Spinal cord (tissue), 10 donors: ENCODE results near the gene GNPTG. TPM values are rescaled to one million over a fixed set of nuclear protein-coding genes. Genes with fewer than 3 reads are reported as not detected.

Experiments
- DNase-seq, 6 donors: peaks; one replicate each; pipeline versions ENCODE4 v3.0.0 to v3.0.0-alpha.2; 2013 to 2015; ENCODE audit warnings: low spot score in 6 of 6, low read depth in 4 of 6
- H3K27ac ChIP-seq: one replicate; pipeline ENCODE4 v1.5.1; 2013; ENCODE audit warnings: low read depth, low read length, control low read depth
- H3K27me3 ChIP-seq: one replicate; pipeline ENCODE4 v1.6.1; 2013; ENCODE audit warnings: low read length; ENCODE audit not compliant: control insufficient read depth, insufficient read depth
- H3K36me3 ChIP-seq: one replicate; pipeline ENCODE4 v1.6.1; 2013; ENCODE audit warnings: low read length; ENCODE audit not compliant: control insufficient read depth, insufficient read depth
- H3K4me1 ChIP-seq: one replicate; pipeline ENCODE4 v1.6.1; 2013; ENCODE audit warnings: low read length; ENCODE audit not compliant: control insufficient read depth, insufficient read depth
- H3K4me3 ChIP-seq: one replicate; pipeline ENCODE4 v1.5.1; 2013; ENCODE audit warnings: low read depth, low read length, control low read depth
- H3K9me3 ChIP-seq: one replicate; pipeline ENCODE4 v1.6.1; 2013; ENCODE audit warnings: low read length; ENCODE audit not compliant: control insufficient read depth, insufficient read depth
- WGBS: methylation state at CpG from one replicate; pipeline ENCODE4 v1.1.5; 2013; ENCODE audit warnings: missing lambda C conversion rate; ENCODE audit not compliant: insufficient coverage; 5-methylcytosine and 5-hydroxymethylcytosine counted together
- polyA plus RNA-seq, 2 donors: library from polyadenylated mRNA; unstranded; fragments of 120-200 nt; gene quantifications; one replicate each; pipeline ENCODE4 v1.2.1, GENCODE V29; 2013; ENCODE audit not compliant: insufficient read length in 2 of 2
- total RNA-seq, 2 donors: library from RNA; depleted of rRNA in 1 of 2; stranded (reverse); fragments of 120-200 nt in 1 of 2; fragments of >200 nt in 1 of 2; gene quantifications; one replicate each; pipeline versions ENCODE4 v1.2.3 to v1.2.4, GENCODE V29; 2013 to 2014
- donor health status: healthy.

Gene GNPTG
- total and polyA plus RNA-seq, 4 donors: 33.5 to 127 (median 89.1) TPM

DNA sequence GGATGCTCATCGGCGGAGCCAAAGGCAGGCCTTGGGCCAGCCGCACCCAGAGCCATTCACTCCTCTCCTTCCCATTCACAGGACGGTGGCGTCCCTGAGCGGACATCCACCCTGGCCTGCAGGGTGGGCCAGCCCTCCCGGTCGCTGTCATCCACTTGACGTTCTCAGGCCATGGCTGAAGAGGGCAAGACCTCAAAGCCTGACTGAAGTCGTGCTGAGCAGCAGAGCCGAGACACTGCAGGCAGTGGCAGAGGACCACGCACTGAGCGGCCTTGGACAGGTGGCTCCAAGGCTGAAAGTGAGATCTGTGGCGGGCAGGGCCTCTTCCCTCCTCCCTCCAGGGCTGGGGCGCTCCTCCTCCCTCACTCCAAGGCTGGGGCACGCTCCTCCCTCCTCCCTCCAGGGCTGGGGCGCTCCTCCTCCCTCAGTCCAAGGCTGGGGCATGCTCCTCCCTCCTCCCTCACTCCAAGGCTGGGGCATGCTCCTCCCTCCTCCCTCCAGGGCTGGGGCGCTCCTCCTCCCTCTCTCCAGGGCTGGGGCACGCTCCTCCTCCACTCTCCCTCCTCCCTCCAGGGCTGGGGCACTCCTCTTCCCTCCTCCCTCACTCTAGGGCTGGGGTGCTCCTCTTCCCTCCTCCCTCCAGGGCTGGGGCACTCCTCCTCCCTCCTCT is 24.1 kb downstream of the GNPTG start:
- 89% methylated on average over 19 of the region's 19 CpGs for WGBS

DNA sequence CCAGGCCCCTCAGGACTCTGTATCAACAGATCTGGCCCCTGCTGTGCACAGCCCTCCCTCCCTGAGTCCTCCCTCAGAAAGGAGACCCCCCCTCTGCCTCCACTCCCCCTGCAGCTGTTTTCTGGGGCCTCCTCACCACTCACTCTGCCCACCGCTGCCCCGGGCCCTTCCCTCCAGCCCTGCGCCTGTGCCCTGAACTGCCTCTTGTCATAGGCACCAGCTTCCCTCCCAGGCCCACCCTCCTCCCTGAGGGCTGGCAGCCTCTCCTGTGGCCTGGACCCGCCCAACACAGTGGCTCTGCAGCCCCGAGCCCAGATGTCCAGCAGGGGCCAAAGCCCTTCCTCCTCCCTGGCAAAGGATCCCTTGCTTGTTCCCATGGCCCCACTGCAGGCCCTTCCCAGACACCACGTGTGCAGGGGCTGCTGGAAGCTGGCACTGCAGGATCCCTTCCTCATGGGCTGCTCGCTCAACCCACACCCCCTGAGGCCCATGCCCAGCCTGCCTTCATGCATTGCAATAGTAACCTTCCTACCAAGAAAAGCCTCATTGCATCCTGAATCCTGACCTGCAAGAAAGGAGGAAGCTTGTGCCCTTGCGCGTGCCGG is 25.8 kb downstream of the GNPTG start:
- Histone ChIP-seq H3K27me3 (no peaks in the 10 kb centered on the region), H3K4me3 (no peak overlapping the region), H3K27ac (no peak overlapping the region), H3K4me1 (peaks cover 27% of the 10 kb centered on the region), H3K9me3 (no peaks in the 10 kb centered on the region), H3K36me3 (peaks cover 70% of the 10 kb centered on the region)
- WGBS: 81% methylated on average over 10 of the region's 10 CpGs
- DNase-seq: peak in 1 of 6 donors; percentile 36

More for the DNA sequence above, 24.1 kb downstream of the GNPTG start:
- Histone ChIP-seq H3K36me3 (peaks cover 71% of the 10 kb centered on the region), H3K4me3 (no peak overlapping the region), H3K4me1 (peaks cover 27% of the 10 kb centered on the region), H3K27ac (no peak overlapping the region), H3K27me3 (no peaks in the 10 kb centered on the region), H3K9me3 (no peaks in the 10 kb centered on the region)
- no peak for DNase-seq

- Histone ChIP-seq H3K36me3 (peaks cover 72% of the 10 kb centered on the region), H3K4me3 (no peak overlapping the region), H3K9me3 (no peaks in the 10 kb centered on the region), H3K27me3 (no peaks in the 10 kb centered on the region), H3K4me1 (peaks cover 27% of the 10 kb centered on the region), H3K27ac (no peak overlapping the region)
- 90% methylated on average over 21 of the region's 25 CpGs for WGBS
- no peak for DNase-seq
Observed at GRCh38 chr16:1378087-1378803, 26.5 kb downstream of the GNPTG start.

DNA sequence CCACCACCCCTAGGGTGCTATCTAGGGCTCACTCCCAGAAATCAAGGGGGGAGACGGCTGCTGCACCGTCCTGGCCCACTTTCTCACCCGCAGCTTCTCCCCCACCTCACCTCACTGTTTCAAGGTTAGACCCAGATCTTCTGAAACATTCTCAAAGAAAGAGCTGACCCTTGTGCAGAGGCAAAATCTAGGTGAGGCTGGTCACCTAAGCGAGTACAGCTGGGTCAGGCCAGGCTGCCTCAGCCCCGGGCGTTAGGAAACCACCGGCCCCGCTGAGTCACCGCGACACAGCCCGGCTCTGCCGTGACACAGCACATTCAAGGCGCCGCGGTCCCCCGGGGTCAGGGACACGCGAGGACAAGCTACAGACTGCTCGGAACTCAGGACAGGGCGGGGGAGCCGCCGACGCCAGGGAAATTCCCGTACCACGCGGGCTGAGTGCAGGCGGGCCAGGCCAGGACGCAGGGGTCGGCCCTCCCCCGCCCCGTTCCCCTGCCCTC is 27.1 kb downstream of the GNPTG start:
- 11% methylated on average over 31 of the region's 31 CpGs for WGBS
- Histone ChIP-seq H3K4me1 (peaks cover 27% of the 10 kb centered on the region), H3K27ac (no peak overlapping the region), H3K4me3 (peak overlapping the region; percentile 11), H3K36me3 (peaks cover 78% of the 10 kb centered on the region), H3K9me3 (no peaks in the 10 kb centered on the region), H3K27me3 (no peaks in the 10 kb centered on the region)
- DNase-seq: peak in 1 of 6 donors; percentile 20

GRCh38 chr16:1379304-1380076 is 27.8 kb downstream of the GNPTG start:
- Histone ChIP-seq H3K9me3 (no peaks in the 10 kb centered on the region), H3K27ac (no peak overlapping the region), H3K4me1 (peaks cover 27% of the 10 kb centered on the region), H3K27me3 (no peaks in the 10 kb centered on the region), H3K36me3 (peaks cover 78% of the 10 kb centered on the region), H3K4me3 (peak overlapping the region; percentile 11)
- under 1% methylated on average over 74 of the region's 95 CpGs for WGBS
- DNase-seq: peak in 4 of 6 donors; percentile 21 to 51 (median 38)

DNA sequence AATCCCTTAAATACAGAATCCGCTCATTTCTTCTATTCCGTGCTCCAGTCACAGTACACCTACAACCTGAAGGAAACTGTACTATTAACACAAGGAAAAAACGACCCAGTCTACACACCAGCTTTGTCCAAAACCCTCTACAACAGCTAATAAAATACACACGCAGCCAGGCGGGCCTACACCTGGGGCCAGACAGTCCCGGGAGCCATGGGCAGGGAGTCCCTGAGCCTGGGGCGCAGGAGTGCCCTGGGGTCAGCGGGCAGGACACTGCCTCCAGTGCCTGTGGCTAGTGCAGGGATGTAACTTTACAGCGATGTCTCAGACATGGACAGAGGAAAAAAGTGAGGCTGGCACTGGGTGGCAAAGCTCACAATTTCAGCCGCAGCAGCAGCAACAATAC is 28.5 kb downstream of the GNPTG start:
- DNase-seq: no peak
- peaks cover 78% of the 10 kb centered on the region for H3K36me3 ChIP-seq
- no peaks in the 10 kb centered on the region for H3K27me3 ChIP-seq
- 83% methylated on average over 5 of the region's 10 CpGs for WGBS
- peaks cover 27% of the 10 kb centered on the region for H3K4me1 ChIP-seq
- H3K27ac ChIP-seq: no peak overlapping the region
- H3K4me3 ChIP-seq: no peak overlapping the region
- H3K9me3 ChIP-seq: no peaks in the 10 kb centered on the region

DNA sequence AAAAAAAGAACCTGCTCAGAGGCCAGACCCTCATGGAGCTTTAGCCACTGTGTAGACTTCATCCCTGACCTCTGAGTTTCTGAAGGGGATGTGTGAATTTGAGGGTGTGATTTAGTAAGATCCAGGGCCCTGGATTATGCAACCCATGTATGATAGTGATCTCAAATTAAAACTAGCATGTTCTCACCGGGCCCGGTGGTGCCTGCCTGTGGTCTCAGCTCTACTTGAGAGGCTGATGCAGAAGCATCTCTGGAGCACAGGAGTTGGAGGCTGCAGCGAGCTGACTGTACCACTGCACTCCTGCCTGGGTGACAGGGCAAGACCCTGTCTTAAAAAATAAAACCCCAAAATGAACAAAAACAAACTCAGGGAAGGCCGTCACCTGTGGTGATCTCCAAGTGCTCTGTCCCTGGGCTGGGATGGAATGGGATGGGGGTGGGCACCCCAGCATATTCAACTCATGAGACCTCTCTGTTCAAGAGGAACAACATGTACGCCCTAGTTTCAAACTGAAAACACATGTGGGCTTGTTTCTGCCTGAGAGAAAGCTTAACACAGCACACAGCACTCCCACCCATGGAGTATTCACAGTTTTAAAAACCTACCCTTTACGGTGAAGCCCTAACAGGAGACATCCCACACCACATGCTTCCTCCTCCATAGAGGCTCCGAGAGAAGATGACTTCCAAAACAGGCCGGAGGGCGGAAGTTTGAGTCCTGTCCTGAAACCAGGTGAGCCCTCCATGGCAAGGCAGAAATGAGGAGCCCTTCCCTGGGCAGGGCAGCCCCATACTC is 30.1 kb downstream of the GNPTG start:
- WGBS: 94% methylated on average over 6 of the region's 9 CpGs
- peaks cover 27% of the 10 kb centered on the region for H3K4me1 ChIP-seq
- no peaks in the 10 kb centered on the region for H3K9me3 ChIP-seq
- H3K27ac ChIP-seq: no peak overlapping the region
- H3K27me3 ChIP-seq: no peaks in the 10 kb centered on the region
- H3K36me3 ChIP-seq: peaks cover 72% of the 10 kb centered on the region
- no peak for DNase-seq
- no peak overlapping the region for H3K4me3 ChIP-seq

DNA sequence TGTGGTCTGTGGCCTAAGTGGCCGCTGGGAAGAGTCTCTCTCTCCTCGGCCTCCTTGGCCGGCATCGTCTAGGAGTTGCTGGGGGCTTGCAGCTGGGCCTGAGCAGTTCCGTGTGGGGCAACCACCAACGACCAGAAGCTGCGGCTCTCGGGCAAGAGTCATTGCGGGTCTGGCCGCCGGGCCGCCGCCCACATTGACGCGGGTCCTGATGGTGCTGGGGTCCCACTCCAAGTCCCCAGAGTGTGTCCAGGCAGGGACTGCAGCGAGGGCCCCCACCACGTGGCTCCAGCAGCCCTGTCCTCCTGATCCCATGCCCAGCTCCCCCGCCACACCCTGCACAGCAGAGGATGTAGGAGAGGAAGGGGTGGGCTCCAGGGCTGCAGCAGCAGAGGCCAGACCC is 31.8 kb downstream of the GNPTG start:
- no peak for DNase-seq
- H3K27ac ChIP-seq: no peak overlapping the region
- peaks cover 13% of the 10 kb centered on the region for H3K4me1 ChIP-seq
- no peaks in the 10 kb centered on the region for H3K27me3 ChIP-seq
- H3K4me3 ChIP-seq: no peak overlapping the region
- H3K9me3 ChIP-seq: no peaks in the 10 kb centered on the region
- WGBS: 96% methylated on average over 15 of the region's 18 CpGs
- peaks cover 72% of the 10 kb centered on the region for H3K36me3 ChIP-seq

- Histone ChIP-seq H3K27me3 (no peaks in the 10 kb centered on the region), H3K36me3 (peaks cover 82% of the 10 kb centered on the region)
- 93% methylated on average over 39 of the region's 39 CpGs for WGBS
Observed at GRCh38 chr16:1385232-1385631, 33.5 kb downstream of the GNPTG start.

More at GRCh38 chr16:1385232-1385631, 33.5 kb downstream of the GNPTG start:
- Histone ChIP-seq H3K4me1 (peaks cover under 1% of the 10 kb centered on the region), H3K4me3 (no peak overlapping the region), H3K9me3 (no peaks in the 10 kb centered on the region), H3K27ac (no peak overlapping the region)
- DNase-seq: no peak
